NCI-H2227 treated with DMSO at 0.1 percent for 48 hours (cell line): ENCODE data around the gene NUP214.
A peak's percentile ranks its signal among the peaks of the same experiment; 100 is the strongest.
"Not testable (repeated sequence)": the region's sequence is repeated elsewhere in the genome, so short reads cannot be mapped to it uniquely, and the experiment has no call there.

Experiments
- DNase-seq: peaks from one replicate; lab custom pipeline; 2025; lab: John Stamatoyannopoulos, UW

NUP214 gene

GRCh38 chr9:131160416-131161112, 35.2 kb downstream of the NUP214 start:
- no peak for DNase-seq

DNA sequence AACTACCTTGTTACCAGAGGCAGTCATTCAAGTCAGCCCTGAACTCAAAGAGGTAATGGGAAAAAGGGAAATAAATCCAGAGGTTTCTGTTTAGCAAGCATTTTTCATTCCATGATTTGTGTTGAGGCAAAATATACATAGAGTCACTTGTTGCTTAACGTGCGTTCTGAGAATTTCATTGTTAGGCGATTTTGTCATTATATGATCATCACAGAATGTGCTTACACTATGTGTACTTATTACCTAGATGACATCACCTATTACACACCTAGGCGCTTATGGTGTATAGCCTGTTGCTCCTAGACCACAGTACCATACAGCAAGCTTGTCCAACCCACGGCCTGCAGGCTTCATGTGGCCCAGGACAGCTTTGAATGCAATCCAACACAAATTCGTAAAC, 36.2 kb downstream of the NUP214 start:
- no peak for DNase-seq

GRCh38 chr9:131162886-131163285, 37.5 kb downstream of the NUP214 start:
- no peak for DNase-seq

DNA sequence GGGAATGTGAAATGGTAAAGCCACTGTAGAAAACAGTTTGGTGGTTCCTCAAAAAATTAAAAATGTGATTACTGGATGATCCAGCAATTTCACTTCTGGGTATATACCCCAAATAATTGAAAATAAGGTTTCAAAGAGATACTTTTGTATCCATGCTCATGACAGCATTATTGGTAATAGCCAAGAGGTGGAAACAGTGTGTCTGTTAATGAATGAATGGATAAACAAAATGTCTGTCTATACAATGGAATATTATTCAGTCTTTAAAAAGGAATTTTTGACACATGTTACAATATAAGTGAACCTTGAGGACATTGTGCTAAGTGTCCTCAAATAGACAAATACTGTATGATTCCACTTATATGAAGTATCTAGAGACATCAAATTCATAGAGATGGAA, 40.1 kb downstream of the NUP214 start:
- DNase-seq, result no peak

DNA sequence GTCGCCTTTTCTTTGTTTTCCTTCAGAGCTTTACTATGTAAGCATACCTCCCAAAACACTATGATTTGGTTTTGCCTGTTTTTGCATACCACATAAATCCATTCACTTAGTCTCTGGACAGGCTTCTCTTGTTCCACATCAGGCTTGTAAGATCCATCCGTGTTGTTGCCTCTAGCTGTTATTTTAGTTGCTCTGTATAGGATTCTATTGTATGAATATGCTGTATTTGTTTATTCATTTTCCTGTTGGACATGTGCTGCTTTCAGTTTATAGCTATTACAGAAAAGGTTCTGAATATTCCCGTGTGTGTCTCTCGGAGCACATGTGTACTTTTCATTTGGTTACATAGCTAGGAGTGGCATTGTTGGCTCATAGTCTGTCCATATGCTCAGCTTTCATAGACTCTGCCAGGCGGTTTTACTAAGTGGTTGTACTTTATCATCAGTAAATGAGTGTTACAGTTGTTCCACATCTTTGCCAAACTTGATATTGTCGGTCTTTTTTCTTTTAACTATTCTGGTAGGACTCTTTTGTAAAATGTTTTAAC, 41.8 kb downstream of the NUP214 start:
- DNase-seq, result no peak

DNA sequence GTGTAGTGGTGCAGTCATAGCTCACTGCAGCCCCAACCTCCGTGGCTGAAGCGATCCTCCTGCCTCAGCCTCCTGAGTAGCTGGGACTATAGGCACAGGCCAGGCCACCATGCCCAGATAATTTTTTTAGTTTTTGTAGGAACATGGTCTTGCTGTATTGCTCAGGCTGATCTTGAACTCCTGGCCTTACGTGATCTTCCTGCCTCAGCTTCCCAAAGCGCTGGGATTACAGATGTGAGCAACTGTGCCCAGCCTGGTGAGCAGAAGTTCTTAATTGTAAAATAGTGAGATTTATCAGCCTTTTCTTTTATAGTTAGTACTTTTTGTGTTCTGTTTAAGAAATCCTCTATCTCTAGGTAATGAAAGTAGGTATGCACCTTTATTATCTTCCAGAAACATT, 42.5 kb downstream of the NUP214 start:
- no peak for DNase-seq

GRCh38 chr9:131169563-131170240, 44.3 kb downstream of the NUP214 start:
- no peak for DNase-seq

GRCh38 chr9:131173995-131174394, 48.6 kb downstream of the NUP214 start:
- DNase-seq, result no peak

- DNase-seq, result no peak
These were observed 49.4 kb downstream of the NUP214 start for GRCh38 chr9:131174681-131175239.

DNA sequence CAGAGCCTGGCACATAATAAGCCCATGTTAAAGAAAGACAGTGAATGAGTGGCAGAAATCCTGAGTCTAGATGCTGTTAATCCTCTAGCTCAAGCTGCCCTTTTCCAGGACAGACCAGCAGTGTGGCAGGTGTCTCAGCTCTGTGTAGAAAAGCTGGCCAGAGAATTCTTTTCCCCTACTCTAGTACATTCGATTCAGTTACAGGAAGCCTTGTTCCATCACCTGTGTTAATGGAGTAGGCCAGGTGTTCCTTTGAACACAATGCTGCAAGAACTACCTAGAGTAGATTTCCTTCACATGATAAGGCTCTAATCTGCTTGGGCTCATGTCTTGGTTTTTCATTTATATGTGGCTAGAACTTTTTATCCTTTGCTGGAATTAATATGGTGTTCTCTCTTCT, 52.5 kb downstream of the NUP214 start:
- no peak for DNase-seq

- DNase-seq, result peak; percentile 4
These were observed 53.0 kb downstream of the NUP214 start for GRCh38 chr9:131178382-131178781.

- DNase-seq, result no peak
These were observed 53.5 kb downstream of the NUP214 start for GRCh38 chr9:131178926-131179325.

DNA sequence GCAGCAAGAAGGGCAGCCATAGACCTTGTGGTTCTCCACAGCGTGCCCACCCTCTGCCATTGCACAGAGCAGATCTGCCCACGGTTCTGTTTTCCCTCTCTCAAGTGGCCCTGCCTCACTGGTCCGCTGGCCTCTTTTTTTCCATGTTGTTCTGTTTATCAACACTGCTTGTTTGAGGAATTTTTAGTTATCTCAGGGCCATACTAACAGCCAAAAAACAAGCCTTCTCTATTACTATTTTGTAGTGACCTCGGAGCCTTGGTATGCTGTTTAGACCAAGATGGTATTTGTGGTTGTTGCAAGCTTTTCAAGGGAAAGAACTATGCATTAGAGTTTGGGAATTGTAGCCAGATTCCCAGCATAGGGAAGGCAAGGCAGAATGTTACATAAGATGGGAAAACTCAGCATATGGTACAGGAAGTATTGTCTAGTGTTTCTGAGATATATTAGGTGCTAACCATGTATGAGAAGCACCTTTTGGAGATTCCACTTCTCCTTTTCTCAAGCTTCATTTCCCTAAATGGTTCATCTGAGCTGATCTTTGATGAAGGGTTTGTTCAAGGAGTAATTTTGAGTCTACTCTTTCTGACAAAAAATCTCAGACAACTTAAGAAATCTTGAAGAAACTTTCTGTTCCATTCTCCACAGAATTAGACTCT, 54.3 kb downstream of the NUP214 start:
- DNase-seq, result no peak

GRCh38 chr9:131180454-131180853, 55.1 kb downstream of the NUP214 start:
- no peak for DNase-seq

DNA sequence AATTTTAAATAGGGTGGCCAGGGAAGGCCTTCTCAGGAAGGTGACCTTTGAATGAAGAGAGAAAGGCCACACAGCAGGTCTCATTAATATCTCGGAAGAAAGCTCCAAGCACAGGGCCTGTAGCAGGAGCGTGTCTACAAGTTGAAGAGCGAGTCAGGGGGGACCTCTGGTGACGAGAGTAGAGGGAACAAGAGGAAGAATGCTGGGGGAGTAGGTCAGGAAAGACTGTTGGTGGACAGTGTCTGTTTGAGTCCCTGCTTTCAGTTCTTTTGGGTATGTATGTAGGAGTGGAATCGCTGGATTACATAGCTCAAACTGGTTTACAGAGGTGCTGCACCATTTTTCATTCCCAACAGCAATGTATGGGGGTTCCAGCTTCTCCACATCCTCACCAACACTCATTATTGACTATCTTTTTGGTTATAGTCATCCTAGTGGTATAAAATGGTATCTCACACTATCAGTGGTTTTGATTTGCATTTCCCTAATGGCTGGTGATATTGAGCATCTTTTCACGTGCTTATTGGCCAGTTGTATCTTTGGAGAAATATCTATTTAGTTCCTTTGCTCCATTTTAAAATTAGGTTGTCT, 55.8 kb downstream of the NUP214 start:
- no peak for DNase-seq

GRCh38 chr9:131185924-131186323, 60.5 kb downstream of the NUP214 start:
- no peak for DNase-seq

GRCh38 chr9:131186622-131187021, 61.2 kb downstream of the NUP214 start:
- DNase-seq, result no peak

DNA sequence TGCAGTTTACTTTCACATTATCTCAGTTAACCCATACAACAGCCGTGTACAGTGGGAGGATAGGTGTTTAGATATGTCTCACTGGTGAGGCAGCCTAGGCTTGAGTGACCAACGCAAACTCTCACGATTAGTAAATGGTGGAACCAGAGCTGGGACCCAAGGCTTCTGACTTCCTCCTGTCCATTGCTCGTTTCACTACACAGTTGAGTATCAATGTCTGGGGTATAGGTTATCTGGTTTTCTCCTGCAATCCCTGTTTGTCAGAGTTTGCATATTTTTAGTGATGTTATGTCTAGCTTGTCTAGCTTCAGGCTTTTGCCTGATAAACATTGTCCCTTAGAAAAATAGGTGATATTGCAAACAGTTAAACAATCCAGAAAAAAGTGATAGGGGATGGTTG, 62.6 kb downstream of the NUP214 start:
- no peak for DNase-seq

GRCh38 chr9:131188976-131189375, 63.6 kb downstream of the NUP214 start:
- no peak for DNase-seq

DNA sequence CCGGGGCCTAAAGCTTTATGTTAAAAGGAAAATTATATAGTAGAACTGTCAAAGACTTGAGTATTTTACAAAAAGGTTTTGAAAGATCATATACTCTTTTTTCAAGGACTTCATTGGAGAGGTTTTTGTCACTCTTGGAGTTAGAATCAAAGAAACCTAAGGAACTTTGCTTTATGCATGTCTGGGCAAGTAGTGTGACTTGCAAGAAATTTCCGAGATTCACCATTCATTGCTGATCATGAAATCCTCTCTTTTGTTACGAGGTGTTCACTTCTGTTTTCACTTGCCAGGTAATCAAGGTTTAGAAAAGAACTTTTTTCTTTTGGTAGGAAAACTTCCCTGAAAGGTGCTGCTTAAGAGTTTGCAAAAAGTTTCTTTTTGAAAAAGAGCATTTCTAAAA, 64.8 kb downstream of the NUP214 start:
- DNase-seq, result no peak

- not testable (repeated sequence) for DNase-seq
These were observed 65.6 kb downstream of the NUP214 start for GRCh38 chr9:131191032-131191431.

DNA sequence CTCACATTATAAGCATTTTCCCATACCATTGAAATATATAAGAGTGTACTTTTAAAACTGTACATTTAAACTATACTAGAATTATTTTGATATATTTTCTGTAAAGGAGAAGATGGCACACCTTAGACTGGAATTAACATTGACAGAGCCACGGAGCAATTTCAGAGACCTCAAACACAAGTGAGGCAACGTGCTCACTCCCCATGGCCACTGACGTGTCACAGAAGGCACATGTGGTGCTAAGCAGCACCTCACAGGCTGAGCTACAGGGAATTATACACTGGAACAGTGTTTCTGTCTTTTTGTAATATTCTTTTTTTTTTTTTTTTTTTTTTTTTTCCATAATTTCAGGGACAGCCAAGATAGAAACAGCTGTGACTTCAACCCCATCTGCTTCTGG, 66.5 kb downstream of the NUP214 start:
- no peak for DNase-seq
